ENCODE measurements around the gene LTO1.
A peak's percentile ranks its signal among the peaks of the same experiment; 100 is the strongest.

The LTO1 gene

DNA sequence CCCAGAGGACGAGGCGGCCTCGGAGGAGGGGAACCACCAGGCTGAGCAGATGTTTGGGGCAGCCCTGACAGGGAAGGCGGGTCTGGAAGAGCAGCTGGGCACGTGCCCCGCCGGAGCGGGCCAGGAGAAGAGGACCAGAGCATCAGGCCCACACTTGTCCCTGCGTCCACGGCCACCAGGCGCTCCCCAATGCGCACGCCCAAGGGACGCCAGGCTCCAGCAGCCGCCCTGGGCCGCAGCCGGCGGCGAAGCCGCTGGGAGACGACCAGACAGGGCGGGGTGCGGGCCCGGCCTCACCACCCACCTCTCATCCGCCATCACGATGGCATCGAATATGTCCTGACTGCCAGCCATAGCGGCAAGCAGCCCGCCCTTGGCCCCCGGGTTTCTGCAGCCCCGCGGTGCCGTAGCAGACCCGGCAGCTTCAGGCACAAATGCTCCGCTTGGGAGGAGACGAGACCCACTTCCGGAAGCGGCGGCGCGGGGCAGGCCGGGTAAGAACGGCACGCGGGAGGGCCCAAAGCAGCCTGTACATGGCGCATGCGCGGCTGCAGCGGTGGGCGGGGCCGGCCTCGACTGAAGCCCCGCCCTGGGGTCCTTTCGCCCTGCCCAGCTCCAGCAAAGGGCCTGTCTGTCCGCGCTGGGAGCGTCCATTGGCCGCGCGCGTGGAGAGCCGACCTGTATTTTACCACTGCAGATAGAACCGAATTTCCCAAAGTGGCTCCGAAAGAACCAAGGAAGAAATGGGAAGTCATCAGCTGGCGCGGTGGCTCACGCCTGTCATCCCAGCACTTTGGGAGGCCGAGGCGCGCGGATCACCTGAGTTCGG, at the start of gene LTO1:
TSS of gene LTO1 (minus strand) at position 468 of the 829 bp plus-strand sequence. CDS start at position 354, 114 bp downstream.
- peak; percentile 77 for TF ChIP-seq POLR2A (IDR thresholded peaks at IDR 0.05; ENCODE audit: low read depth, low read length)
- FAIRE-seq (no peak), DNase-seq (ENCODE audit: insufficient read length, low spot score) (peak; percentile 92)

GRCh38 chr11:69721745-69722144, 46.6 kb upstream of the LTO1 start:
- DNase-seq (ENCODE audit: insufficient read length, low spot score) (no peak), FAIRE-seq (no peak)
- no peak for TF ChIP-seq POLR2A (IDR thresholded peaks at IDR 0.05; ENCODE audit: low read depth, low read length)

DNA sequence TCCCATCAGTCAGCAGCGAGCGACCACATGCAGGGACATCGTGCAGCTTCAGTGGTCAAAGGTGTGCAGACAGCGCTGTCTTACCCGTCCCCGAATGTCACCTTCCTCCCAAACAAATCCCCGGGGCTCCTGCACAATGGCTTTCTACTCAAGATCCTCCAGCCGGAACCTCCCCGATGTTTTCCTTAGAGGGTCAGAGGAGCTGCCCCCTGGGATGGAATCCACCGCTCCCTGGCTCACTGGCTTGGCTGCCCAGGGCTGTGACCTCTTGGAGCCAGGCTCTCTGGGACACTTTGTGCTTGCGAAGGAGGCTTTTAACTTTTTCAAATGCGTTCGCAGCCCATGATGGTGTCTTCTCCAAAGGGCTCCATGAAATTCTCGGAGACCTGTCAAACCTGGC, 46.0 kb upstream of the LTO1 start:
- TF ChIP-seq POLR2A (IDR thresholded peaks at IDR 0.05; ENCODE audit: low read depth, low read length), result no peak
- FAIRE-seq (no peak), DNase-seq (ENCODE audit: insufficient read length, low spot score) (no peak)

GRCh38 chr11:69718912-69719311, 43.8 kb upstream of the LTO1 start:
- DNase-seq (ENCODE audit: insufficient read length, low spot score) (no peak), FAIRE-seq (no peak)
- TF ChIP-seq POLR2A (IDR thresholded peaks at IDR 0.05; ENCODE audit: low read depth, low read length), result no peak

DNA sequence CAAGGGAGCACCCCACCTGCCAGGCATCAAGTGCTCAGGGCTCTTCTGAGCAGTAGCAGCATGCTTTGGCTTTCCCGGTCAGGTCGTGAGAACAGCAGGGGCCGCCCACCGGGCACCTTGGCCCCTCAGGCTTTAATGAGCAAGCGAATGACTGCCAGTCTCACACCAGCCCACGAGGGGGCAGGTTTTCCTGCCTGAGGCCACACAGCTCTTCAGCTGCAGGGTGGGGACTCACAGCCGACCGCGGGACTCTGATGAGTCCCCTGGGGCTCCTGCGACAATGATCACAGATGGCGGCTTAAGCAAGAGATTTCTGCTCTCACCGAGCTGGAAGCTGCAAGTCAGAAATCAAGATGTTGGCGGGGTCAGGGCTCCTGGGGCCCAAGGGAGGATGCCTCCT, 43.0 kb upstream of the LTO1 start:
- TF ChIP-seq POLR2A (IDR thresholded peaks at IDR 0.05; ENCODE audit: low read depth, low read length), result no peak
- no peak for FAIRE-seq
- DNase-seq (ENCODE audit: insufficient read length, low spot score), result no peak

- no peak for TF ChIP-seq POLR2A (IDR thresholded peaks at IDR 0.05; ENCODE audit: low read depth, low read length)
- FAIRE-seq, result no peak
- no peak for DNase-seq (ENCODE audit: insufficient read length, low spot score)
Measured at GRCh38 chr11:69716891-69717747, 42.0 kb upstream of the LTO1 start.

GRCh38 chr11:69716099-69716498, 40.9 kb upstream of the LTO1 start:
- FAIRE-seq, result no peak
- no peak for DNase-seq (ENCODE audit: insufficient read length, low spot score)
- TF ChIP-seq POLR2A (IDR thresholded peaks at IDR 0.05; ENCODE audit: low read depth, low read length), result no peak

DNA sequence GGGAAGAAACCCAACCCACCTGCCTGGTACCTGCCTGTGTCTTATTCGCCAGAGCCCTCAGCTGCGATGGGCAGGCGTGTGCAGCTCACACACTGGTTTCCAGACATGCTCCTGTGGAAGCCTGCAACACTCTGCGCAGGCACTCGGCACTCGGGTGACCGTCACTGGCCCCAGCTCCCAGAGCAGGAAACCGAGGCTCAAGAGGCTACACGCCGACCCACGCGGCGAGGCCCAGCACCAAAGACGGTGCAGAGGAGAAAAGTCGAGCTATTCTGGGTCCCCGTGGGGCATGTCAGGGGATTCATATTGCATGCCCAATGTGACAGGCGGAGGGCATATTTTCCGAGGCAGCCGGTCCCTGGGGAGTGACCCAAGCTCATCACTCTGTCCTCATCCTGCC, 40.3 kb upstream of the LTO1 start:
- no peak for FAIRE-seq
- TF ChIP-seq POLR2A (IDR thresholded peaks at IDR 0.05; ENCODE audit: low read depth, low read length), result no peak
- no peak for DNase-seq (ENCODE audit: insufficient read length, low spot score)

DNA sequence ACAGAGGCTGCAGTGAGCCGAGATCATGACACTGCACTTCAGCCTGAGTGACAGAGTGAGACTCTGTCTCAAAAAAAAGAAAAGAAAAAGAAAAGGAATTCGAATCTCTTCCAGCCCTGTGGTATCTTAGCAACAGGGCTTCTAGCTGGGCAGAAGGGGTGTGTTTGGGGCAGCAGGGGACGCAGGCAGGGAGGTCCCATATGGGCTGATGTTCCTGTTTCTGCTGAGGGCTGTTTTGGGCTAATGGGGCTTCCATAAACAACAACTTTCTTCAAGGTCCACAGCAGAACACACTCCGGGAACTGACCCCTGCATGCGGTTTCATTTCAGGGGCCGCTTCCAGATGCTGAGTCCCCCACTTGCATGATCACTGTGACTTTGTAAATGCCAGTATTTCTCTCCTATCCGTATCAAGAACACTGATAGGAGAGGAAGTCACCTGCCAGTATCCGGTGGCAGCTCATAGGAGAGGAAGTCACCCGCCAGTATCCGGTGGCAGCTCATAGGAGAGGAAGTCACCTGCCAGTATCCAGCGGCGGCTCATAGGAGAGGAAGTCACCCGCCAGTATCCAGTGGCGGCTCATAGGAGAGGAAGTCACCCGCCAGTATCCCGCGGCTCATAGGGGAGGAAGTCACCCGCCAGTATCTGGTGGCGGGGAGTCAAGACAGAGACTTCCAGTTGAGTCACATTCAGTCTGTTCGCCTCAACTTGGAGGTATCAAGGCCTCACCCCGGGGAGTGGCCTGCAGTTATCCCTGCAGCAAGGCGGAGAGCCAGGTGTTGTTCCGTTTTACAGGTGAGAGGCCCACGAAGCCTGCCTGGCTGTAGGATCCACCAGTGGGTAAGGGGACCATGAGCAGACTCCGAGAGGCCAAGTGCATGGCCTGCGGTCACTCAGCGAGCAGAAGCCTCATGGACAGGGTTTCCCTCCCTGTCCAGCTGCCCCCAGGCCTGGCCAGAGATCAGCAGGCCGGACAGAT, 37.0 kb upstream of the LTO1 start:
- FAIRE-seq, result no peak
- TF ChIP-seq POLR2A (IDR thresholded peaks at IDR 0.05; ENCODE audit: low read depth, low read length), result no peak
- no peak for DNase-seq (ENCODE audit: insufficient read length, low spot score)

- TF ChIP-seq POLR2A (IDR thresholded peaks at IDR 0.05; ENCODE audit: low read depth, low read length), result no peak
- FAIRE-seq, result no peak
- no peak for DNase-seq (ENCODE audit: insufficient read length, low spot score)
Measured at GRCh38 chr11:69708736-69709401, 33.7 kb upstream of the LTO1 start.

GRCh38 chr11:69707176-69707575, 32.0 kb upstream of the LTO1 start:
- no peak for TF ChIP-seq POLR2A (IDR thresholded peaks at IDR 0.05; ENCODE audit: low read depth, low read length)
- DNase-seq (ENCODE audit: insufficient read length, low spot score) (no peak), FAIRE-seq (no peak)

GRCh38 chr11:69705901-69706787, 31.0 kb upstream of the LTO1 start:
- FAIRE-seq, result no peak
- no peak for TF ChIP-seq POLR2A (IDR thresholded peaks at IDR 0.05; ENCODE audit: low read depth, low read length)
- DNase-seq (ENCODE audit: insufficient read length, low spot score), result no peak

Data from H54 (cell line).